ENCODE data around the gene RALGPS1. TPM values are rescaled to one million over a fixed set of nuclear protein-coding genes. Genes with fewer than 3 reads are reported as not detected.

Gene RALGPS1
- total and polyA plus RNA-seq, 2 of the 8 experiments (the other 6 are each of a cell fraction or from before 2014, with no cell fraction given): 20.0 to 23.5 TPM

DNA sequence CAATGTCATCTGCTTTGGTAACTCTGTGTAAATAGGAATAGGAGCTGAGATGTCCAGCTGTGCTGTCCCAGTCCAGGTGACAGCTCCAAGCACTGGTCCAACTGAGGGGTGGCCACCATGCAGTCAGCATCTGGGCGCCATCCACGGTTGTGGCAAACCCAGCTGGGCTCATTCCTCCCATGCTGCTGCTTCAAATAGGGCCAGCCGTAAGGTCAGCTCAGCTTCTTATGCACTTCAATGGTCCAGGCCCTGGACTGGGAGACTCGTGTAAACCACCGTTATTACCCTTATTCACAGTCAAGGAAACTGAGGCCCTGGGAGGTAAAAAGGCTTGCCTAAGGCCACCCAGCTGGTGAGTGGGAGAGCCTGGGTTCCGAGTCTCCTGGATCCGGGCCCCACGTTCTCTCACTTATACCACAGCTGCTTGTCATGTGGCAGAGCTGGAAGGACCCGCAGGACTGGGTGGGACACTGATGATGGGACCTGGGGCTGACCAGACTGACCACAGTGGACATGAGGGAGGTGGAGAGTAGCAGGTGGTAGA lies 246.6 kb downstream of the RALGPS1 start:
- Histone ChIP-seq H2BK20ac (ENCODE audit: low read length) (no peak overlapping the region), H3K14ac (ENCODE audit: insufficient read length) (no peak overlapping the region), H3K27ac (ENCODE audit: low read depth, low read length) (no peak overlapping the region), H4K91ac (replicated peaks; ENCODE audit: insufficient read length, low read length) (no peak overlapping the region), H3K27me3 (replicated peaks in 1 of 4; ENCODE audit: control insufficient read depth in 3 of 4, extremely low read depth in 1 of 4, insufficient read depth in 3 of 4, low read length in 3 of 4) (no peaks in the 10 kb centered on the region), H3K4ac (replicated peaks; ENCODE audit: insufficient read length, low read depth, low read length) (no peak overlapping the region), H2AFZ (ENCODE audit: low read length) (no peak overlapping the region), H3K4me2 (ENCODE audit: insufficient read depth in 1 of 2, low read depth in 2 of 2, low read length in 2 of 2) (no peak overlapping the region), H3K9ac (replicated peaks in 1 of 4; ENCODE audit: extremely low read depth in 1 of 4, low read depth in 3 of 4, low read length in 3 of 4) (no peak overlapping the region; a peak in 1 of 7 replicates), H3K79me2 (ENCODE audit: control insufficient read depth in 1 of 2, insufficient read depth in 2 of 2, low read length in 2 of 2) (no peaks in the 10 kb centered on the region), H2BK5ac (ENCODE audit: low read depth, low read length) (no peak overlapping the region), H3K79me1 (ENCODE audit: low read depth, low read length) (no peaks in the 10 kb centered on the region), H2BK120ac (replicated peaks; ENCODE audit: low read depth, low read length) (no peak overlapping the region), H3K23me2 (ENCODE audit: low read depth, low read length) (no peaks in the 10 kb centered on the region), H3K4me3 (ENCODE audit: extremely low read depth in 1 of 4, insufficient read depth in 2 of 4, low read depth in 3 of 4, low read length in 4 of 4) (no peak overlapping the region), H4K20me1 (replicated peaks in 1 of 2; ENCODE audit: control insufficient read depth in 1 of 2, insufficient read depth in 2 of 2, low read length in 2 of 2) (no peaks in the 10 kb centered on the region), H4K5ac (ENCODE audit: insufficient read length, low read depth, low read length) (no peak overlapping the region), H3K4me1 (replicated peaks in 1 of 4; ENCODE audit: control insufficient read depth in 3 of 4, insufficient read depth in 4 of 4, low read length in 3 of 4) (peaks cover 3 to 12% (median 8%) of the 10 kb centered on the region in 4 experiments), H2AK5ac (ENCODE audit: low read depth, low read length) (0 out of 2 replicates have a peak overlapping the region, but pooled peaks have one; percentile 57), H3K18ac (ENCODE audit: extremely low read depth, low read length) (no peak overlapping the region), H3K56ac (replicated peaks; ENCODE audit: insufficient read length, low read depth, low read length) (no peak overlapping the region), H2BK12ac (ENCODE audit: low read depth, low read length) (peak overlapping the region; percentile 10; the same call in 1 of the 2 replicates), H3K36me3 (ENCODE audit: control insufficient read depth in 2 of 4, insufficient read depth in 4 of 4, low read length in 3 of 4) (no peaks in the 10 kb centered on the region), H3K9me3 (ENCODE audit: insufficient read depth in 2 of 2, low read depth in 1 of 2, low read length in 1 of 2) (no peaks in the 10 kb centered on the region), H4K8ac (ENCODE audit: extremely low read depth, insufficient read depth, low read length) (peak overlapping the region; percentile 40; the same call in 1 of the 2 replicates), H3K23ac (ENCODE audit: insufficient read length) (no peak overlapping the region), H2BK15ac (ENCODE audit: low read length) (no peak overlapping the region)
- CTCF ChIA-PET (ENCODE audit: partially characterized antibody): interaction anchor here (0.6 to 4.2 kb wide), 12 partner anchors 11 to 220 kb away, joined by 3 to 29 read pairs (median 5); partner anchors contain the start of gene ANGPTL2
- TF ChIP-seq HDAC2 (IDR thresholded peaks at IDR 0.05; ENCODE audit: borderline replicate concordance in 1 of 2, low read depth in 2 of 2, low read length in 2 of 2) (no peak), EP300 (IDR thresholded peaks at IDR 0.05; ENCODE audit: borderline replicate concordance in 1 of 2, low read depth in 2 of 2, low read length in 2 of 2) (no peak)
- POLR2A ChIA-PET (ENCODE audit: partially characterized antibody): interaction anchor here (1.1 kb wide), 1 partner anchor 36 kb away, joined by 3 read pairs; no protein-coding TSS in a partner anchor
- DNase-seq (ENCODE audit: low read depth in 1 of 2, low spot score in 2 of 2) (no peak), FAIRE-seq (no peak)
- WGBS, 2 experiments (ENCODE audit: extremely low coverage in 1 of 2, insufficient coverage in 1 of 2, insufficient read length in 1 of 2, insufficient replicate concordance in 2 of 2, low coverage in 1 of 2, low lambda C conversion rate in 2 of 2, missing lambda C conversion rate in 1 of 2): 92% methylated on average over 9 of the region's 9 CpGs; no CpG with 5 or more reads in 1 of the 2 experiments

Data from H1 (cell line).